ENCODE results near the gene VPREB1.
A peak's percentile ranks its signal among the peaks of the same experiment; 100 is the strongest.

DNA sequence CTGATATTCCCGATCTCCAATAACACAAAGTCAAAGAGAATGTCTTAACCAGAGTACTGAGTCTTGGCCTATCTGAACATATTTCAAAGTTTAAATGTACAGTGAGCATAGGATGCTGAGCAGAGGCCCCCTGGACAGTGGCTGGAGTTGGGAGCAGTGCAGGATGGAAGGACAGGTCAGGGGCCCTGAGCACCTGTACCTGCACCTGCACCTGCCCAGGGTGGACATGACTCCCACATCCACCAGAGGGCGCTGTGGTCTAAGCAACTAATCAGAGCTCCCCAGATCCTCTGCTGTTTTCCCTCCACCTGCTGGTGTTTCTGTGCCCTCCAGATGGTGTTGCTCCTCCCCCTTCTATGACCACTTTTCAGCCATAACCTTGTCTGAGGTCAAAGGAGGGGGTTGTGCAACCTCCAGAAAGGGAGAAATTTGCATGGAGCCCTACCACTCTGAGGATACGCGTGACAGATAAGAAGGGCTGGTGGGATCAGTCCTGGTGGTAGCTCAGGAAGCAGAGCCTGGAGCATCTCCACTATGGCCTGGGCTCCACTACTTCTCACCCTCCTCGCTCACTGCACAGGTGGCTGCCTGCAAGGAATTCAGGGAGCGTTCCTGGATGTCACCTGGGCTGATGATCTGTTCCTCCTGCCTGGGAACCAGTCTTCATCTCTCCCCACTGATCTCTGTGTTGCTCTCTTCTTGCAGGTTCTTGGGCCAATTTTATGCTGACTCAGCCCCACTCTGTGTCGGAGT lies 49.1 kb upstream of the VPREB1 start:
- no peak for TF ChIP-seq SP1 (IDR thresholded peaks at IDR 0.05)
- no peak for TF ChIP-seq FOXM1 (IDR thresholded peaks at IDR 0.05; ENCODE audit: borderline replicate concordance)
- no peak for TF ChIP-seq FOXK2 (IDR thresholded peaks at IDR 0.05)
- TF ChIP-seq LEF1 (IDR thresholded peaks at IDR 0.05; ENCODE audit: borderline replicate concordance) = no peak
- TF ChIP-seq, protein P1, sequence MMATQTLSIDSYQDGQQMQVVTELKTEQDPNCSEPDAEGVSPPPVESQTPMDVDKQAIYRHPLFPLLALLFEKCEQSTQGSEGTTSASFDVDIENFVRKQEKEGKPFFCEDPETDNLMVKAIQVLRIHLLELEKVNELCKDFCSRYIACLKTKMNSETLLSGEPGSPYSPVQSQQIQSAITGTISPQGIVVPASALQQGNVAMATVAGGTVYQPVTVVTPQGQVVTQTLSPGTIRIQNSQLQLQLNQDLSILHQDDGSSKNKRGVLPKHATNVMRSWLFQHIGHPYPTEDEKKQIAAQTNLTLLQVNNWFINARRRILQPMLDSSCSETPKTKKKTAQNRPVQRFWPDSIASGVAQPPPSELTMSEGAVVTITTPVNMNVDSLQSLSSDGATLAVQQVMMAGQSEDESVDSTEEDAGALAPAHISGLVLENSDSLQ (IDR thresholded peaks at IDR 0.05) = no peak
- TF ChIP-seq HDGF (IDR thresholded peaks at IDR 0.05; ENCODE audit: borderline replicate concordance) = no peak
- TF ChIP-seq NFRKB (IDR thresholded peaks at IDR 0.05) = no peak
- TF ChIP-seq ELF4 (IDR thresholded peaks at IDR 0.05) = no peak
- TF ChIP-seq ZNF384 (IDR thresholded peaks at IDR 0.05) = no peak
- TF ChIP-seq TARDBP (IDR thresholded peaks at IDR 0.05) = no peak
- no peak for TF ChIP-seq BHLHE40 (IDR thresholded peaks at IDR 0.05; ENCODE audit: borderline replicate concordance)
- TF ChIP-seq SUZ12 (IDR thresholded peaks at IDR 0.05) = no peak
- TF ChIP-seq CTBP1 (IDR thresholded peaks at IDR 0.05; ENCODE audit: borderline replicate concordance) = 0 out of 2 replicates have a peak, but pooled peaks have one; percentile 18

All from HEK293T (cell line).